HG03066 (cell line): ENCODE data around the gene XPR1.
"Not testable (repeated sequence)": the region's sequence is repeated elsewhere in the genome, so short reads cannot be mapped to it uniquely, and the experiment has no call there.

Source experiments
- ATAC-seq: cut with Tn5 transposase; IDR thresholded peaks from one replicate; pipeline ENCODE4 v1.9.1; 2021; ENCODE audit warnings: low read depth; ENCODE audit not compliant: unreplicated experiment

Gene XPR1

GRCh38 chr1:180775801-180776200, 144.0 kb downstream of the XPR1 start:
- no peak for ATAC-seq

DNA sequence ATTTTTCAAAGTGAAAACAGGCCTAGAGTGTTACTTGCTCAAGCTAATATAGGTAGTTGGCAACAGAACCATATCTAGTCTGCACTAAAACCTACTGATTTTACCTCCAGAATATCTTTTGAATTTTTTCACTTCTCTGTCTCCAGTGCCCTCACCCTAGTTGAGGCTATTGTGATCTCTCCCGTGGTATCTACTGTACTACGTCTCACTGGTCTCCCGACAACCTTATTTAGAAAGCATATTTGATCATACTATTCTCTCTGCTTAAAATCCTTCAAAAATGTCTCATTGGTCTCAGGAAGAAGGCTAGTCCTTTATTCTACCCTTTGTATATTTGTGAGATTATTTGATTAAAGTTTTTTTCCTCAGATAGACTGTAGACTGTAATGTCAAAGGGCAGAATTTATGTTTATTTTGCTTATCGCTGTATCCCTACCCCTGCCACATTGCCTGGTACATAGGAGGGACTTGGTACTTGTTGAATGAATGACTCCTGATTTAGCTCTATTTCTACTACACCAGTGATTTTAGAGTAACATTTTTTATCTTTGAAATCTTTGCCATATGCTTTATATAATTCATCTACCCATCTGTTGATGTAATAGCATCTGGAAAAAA, 145.4 kb downstream of the XPR1 start:
- ATAC-seq = no peak

- no peak for ATAC-seq
These were observed 147.1 kb downstream of the XPR1 start for GRCh38 chr1:180778782-180779398.

DNA sequence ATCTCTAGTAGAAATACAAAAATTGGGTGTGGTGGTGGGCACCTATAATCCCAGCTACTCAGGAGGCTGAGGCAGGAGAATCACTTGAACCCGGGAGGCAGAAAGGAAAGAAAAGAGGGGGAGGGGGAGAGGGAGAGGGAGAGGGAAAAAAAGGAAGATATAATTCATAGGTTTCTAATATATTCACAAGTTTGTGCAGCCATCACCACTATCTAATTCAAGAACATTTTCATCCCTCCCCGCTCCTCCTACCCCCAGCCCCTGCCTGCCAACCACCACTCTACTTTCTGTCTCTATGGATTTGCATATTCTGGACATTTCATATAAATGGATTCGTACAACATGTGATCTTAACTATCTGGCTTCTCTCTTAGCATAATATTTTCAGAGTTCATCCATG, 147.8 kb downstream of the XPR1 start:
- ATAC-seq = no peak

- no peak for ATAC-seq
These were observed 149.9 kb downstream of the XPR1 start for GRCh38 chr1:180781718-180782117.

- ATAC-seq = no peak
These were observed 153.5 kb downstream of the XPR1 start for GRCh38 chr1:180785291-180785690.

DNA sequence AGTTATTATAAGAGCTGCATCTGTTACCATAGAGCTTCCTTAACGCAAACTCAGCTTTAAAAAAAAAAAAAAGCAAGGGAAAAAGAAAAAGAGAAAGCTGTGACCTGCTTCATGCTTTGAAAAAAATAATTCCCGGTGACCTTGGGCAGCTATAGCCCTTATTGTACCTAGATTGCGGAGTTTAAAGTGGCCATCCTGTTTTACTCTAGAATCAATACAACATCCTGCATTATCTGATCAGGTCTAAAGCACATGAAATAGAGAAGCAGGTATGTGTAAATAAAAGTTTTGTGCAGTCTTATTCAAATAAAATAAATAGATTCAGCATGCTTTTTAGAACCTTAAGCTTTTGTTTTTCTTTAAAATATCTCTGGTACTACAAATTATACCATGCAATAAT, 154.1 kb downstream of the XPR1 start:
- no peak for ATAC-seq

DNA sequence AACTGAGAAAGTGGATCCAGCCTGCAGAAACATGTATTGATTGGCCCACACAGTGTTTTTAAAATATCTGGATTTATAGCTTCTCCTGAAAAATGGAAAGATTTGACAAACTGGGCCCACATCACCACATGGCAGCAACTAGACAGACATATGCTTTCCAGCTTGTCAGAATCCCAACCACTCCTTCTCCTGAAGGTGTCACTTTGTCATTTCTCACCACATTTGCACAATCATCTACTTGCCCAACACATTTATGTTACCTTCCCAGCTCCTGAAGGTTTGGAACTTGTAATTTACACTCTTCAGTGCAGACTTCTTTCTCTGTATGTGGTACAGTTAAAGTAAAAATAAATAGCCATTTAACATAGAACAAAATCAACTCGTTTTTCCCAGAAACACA, 154.8 kb downstream of the XPR1 start:
- no peak for ATAC-seq

- no peak for ATAC-seq
These were observed 155.9 kb downstream of the XPR1 start for GRCh38 chr1:180787628-180788307.

DNA sequence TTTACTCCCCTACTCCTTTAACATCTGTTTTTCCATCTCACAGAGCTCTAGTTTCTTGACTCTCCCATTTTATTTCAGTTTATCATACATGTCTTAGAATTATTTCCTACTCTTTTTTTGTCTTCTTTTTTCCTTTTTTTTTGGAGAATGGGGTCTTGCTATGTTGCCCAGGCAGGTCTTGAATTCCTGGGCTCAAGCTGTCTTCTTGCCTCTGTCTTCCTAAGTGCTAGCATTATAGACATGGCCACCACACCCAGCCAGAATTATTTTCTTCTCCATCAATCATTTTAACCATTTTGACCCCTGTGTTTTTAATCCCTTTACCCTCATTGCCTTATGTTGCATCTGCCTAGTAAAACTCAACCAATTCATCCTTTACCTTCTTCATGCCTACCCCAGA, 157.6 kb downstream of the XPR1 start:
- ATAC-seq = no peak

GRCh38 chr1:180791152-180791551, 159.3 kb downstream of the XPR1 start:
- not testable (repeated sequence) for ATAC-seq

- no peak for ATAC-seq
These were observed 160.0 kb downstream of the XPR1 start for GRCh38 chr1:180791806-180792205.

GRCh38 chr1:180793451-180793850, 161.6 kb downstream of the XPR1 start:
- no peak for ATAC-seq

DNA sequence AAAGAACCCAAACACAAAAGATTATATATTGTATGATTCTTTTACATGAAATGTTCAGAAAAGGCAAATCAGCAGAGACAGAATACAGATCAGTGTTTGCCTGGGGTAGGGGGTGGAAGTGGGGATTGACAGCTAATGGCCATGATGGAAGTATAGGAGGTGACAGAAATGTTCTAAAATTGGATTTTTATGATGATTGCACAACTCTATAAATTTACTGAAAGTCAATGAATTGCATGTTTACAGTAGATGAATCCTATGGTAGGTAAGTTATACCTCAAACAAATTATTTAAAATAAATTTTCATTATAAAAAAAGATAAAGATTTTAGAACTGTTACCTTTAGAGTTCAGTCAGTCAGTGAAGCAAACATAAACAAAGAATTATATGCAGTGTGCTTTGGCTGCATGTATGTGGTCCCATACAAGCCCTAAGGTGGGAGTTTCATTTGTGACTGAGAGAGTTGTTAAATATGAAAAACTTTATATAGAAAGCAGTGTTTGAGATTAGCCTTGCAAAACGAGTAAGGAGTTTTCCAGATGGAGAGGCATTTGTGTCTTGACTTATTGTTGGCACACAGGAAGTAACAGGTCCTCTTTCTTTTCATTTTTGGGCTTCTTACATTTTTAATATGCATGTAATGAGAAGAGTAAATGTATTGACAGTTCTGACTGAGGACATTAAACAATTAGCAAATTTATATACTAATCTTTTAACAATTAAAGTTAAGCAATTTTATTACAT, 165.2 kb downstream of the XPR1 start:
- no peak for ATAC-seq

DNA sequence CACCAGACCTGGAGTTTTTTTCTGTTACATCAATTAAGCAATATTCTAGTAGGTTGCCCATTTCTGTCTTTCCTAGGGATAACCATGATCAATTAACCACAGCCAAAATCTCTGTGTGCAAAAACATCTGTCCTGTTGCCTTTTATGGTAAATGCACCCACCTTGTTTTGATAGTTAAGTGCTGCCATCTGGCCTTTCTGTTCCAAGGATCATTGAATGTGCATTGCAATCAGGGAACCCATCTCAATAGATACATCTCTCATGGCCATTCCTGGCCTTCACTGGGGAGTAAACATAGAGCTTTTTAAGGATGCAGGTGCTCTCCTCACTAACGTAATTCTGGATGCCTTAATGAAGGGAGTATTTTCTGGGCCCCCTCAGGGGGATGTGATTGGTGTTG, 169.1 kb downstream of the XPR1 start:
- ATAC-seq = no peak

- no peak for ATAC-seq
These were observed 171.0 kb downstream of the XPR1 start for GRCh38 chr1:180802813-180803212.

DNA sequence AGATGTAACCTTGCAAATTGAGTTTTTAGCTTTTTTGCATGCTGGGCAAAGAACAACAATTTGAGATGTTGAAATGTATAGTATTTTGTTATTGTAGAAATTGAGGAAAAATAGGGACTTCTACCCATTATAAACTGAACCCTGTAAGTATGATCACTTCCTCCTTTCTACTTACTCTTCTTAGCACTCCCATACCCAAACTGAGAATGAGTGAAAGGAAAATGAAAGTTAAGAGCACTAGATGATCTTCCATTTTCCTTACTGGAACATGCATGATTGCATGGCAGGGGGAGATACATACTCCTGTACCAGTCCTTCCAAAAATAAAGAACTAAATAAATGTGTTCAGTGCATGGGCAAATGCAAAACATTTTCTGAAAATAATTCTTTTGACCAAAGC, 173.5 kb downstream of the XPR1 start:
- peak; percentile 85 for ATAC-seq

DNA sequence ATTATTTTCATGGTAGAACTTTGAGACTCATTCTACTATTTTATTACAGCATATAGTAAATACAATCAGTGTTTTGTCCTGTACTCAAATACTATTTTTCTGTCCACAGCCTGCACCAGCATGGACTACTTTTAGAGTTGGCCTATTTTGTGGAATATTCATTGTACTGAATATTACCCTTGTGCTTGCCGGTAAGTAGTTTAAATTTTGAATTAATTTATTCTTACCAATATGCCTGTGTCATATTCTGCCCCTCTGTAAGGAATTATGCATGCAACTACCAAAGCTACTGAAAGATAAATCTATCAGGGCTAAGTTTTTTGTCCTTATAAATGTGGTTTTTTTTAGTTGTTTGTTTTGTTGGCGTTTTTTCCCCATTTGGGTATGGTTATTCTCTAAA, 179.5 kb downstream of the XPR1 start:
- ATAC-seq = no peak

GRCh38 chr1:180811886-180812285, 180.1 kb downstream of the XPR1 start:
- no peak for ATAC-seq

DNA sequence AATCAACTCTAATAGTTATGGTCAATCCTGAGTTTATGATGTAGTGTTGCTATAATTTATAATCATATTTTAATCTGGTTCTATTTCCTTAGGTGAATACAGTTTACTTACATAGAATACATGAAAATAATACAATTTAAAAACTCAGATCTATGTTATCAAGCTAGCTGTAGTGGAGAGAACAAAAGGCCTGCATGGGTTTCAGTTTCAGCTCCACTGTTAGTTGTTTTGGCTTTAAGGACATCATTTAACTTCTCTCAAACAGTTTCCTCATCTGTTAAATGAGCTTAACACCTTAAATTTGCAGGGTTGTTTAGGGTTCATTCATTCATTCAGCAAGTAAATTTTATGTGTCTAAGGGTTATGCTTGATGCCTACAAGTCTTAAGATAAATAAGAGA, 182.4 kb downstream of the XPR1 start:
- ATAC-seq = no peak

DNA sequence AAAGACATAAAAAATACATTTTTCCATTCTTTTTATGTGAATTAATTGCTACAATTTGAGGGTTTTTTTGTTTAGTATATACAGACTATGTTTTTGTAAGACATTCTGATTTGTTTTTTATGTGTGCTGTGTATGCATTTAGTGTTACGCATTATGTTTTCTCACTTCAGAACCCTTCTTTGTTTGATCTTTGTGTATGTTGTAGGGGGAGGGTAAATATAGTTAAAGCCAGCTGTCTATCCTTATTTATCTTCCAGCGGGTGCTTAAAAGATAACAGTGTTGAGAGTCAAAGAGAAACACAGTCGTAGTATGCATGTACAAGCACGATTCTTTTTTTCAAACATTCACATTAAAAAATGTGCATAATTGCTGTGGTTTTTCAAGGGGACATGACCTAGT, 183.4 kb downstream of the XPR1 start:
- no peak for ATAC-seq
